NCI-H2107 (cell line): Measurements from ENCODE around the gene SNX32.
"Not testable (repeated sequence)": the region's sequence is repeated elsewhere in the genome, so short reads cannot be mapped to it uniquely, and the experiment has no call there.

ENCODE experiments used
- DNase-seq: peaks from one replicate; lab custom pipeline; 2025; lab: John Stamatoyannopoulos, UW

Gene SNX32

DNA sequence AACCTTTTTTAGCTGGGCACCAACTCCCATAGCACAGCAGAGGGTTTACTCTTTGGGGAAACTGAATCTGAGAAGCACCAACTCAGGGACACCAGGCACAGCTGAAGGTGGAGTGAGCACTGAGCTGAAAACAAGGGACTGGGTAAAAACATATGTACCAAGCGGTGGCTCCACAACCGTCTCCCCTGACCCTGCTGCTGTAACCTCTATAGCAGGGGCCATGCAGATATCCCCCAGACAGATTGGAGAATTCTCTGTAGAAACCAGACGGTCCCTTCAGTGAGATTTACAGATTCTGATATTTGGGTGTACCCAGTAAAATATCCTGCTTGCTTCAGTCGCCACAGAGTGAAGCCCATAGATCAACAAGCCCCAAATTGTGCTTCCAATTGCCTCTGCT, 4.3 kb upstream of the SNX32 start:
- DNase-seq = no peak

DNA sequence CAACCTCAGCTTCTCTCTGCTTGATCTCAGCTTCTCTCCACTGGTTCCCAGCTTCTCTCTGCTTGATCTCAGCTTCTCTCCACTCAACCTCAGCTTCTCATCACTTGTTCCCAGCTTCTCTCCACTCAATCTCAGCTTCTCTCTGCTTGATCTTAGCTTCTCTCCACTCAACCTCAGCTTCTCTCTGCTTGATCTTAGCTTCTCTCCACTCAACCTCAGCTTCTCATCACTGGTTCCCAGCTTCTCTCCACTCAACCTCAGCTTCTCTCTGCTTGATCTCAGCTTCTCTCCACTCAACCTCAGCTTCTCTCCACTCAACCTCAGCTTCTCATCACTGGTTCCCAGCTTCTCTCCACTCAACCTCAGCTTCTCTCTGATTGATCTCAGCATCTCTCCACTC, 1.5 kb upstream of the SNX32 start:
- DNase-seq = not testable (repeated sequence)

DNA sequence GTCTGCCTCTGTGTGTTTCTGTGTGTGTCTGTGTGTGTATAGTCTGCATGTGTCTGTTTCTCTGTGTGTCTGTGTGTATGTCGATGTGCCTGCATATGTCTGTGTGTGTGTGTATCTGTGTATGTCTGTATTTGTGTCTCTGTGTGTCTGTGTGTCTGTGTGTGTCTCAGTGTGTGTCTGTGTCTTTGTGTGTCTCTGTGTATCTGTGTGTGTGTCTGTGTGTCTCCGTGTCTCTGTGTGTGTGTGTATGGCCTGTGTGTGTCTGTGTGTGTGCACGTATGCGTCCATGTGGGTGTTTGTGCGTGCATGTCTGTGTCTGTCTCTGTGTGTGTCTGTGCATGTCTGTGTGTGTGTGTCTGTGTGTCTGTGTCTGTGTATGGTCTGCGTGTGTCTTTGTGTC, 439 bp downstream of the SNX32 start:
- DNase-seq = no peak

DNA sequence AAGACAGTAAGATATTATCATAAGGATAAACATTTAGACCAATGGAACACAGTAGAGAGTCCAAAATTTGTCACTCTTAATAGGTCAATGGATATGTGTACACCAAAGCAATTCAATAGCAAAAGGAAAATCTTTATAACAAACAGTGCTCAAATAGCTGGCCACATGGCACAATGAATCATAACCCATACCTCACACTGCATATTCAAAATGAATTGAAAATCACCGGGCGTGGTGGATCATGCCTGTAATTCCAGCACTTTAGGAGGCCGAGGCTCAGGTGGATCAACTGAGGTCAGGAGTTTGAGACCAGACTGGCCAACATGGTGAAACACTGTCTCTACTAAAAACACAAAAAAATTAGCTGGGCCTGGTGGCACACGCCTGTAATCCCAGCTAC, 8.4 kb downstream of the SNX32 start:
- DNase-seq = no peak

DNA sequence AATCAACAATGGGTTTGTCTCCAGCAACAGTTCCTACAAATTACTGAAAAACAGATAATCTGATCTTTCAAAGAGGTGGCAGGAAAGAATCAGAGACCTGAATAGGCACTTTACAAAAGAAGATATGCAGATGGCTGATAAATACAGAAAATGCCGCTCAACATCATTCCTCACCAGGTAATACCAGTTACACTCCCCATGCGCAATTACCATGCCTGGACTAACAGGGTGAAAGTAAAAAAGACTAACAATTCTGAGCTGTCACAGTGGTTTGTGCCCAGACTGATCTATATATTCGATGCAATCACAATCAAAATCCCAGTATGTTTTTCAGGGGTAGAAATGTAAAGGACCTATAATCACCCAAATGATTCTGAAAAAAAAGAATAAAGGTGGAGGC, 10.0 kb downstream of the SNX32 start:
- no peak for DNase-seq

DNA sequence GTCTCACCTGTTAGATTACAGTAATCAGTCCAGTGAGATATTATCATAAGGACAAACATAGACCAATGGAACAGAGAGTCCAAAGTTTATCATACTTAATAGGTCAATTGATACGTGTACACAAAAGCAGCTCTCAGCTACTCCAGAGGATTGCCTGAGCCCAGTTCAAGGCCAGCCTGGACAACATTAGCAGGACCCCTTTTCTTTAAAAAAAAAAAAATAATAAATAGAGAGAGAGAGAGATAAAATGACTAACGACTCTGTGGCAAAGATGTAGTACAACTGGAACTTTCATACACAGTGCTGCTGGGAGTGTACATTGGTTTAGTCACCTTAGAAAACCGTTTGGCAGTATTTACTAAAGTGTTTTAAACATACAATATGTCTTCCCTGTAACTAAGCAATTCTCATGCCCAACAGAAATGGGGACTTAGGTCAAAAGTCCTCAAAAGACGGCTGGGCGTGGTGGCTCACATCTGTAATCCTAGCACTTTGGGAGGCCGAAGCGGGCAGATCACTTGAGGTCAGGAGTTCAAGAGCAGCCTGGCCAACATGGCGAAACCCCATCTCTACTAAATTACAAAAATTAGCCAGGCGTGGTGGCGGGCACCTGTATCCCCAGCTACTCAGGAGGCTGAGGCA, 10.6 kb downstream of the SNX32 start:
- DNase-seq = no peak

DNA sequence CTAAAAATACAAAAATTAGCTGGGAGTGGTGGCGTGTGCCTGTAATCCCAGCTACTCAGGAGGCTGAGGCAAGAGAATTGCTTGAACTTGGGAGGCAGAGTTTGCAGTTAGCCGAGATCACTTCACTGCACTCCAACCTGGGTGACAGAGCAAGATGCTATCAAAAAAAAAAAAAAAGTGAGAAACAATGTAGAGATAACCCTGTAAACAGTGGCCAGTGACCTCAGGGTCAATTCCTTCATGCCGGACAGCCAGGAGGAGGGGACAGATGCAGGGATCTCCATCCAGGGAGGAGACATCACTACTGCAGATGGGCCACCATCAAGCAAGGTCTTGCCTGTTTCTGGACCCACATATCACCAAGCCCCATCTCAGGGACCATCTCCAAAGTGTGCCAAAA, 14.0 kb downstream of the SNX32 start:
- no peak for DNase-seq

DNA sequence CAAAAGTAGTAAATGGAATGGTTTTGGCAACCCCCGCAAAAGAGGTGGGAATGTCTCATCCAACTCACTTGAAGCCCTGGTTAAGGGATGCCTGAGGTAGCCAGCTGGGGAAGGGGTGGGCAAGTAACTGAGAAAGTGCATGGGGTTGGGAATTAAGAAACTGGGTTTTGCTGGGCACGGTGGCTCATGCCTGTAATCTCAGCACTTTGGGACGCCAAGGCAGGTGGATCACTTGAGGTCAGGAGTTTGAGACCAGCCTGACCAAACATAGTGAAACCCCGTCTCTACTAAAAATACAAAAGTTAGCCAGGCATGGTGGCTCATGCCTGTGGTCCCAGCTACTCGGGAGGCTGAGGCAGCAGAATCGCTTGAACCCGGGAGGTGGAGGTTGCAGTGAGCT, 14.9 kb downstream of the SNX32 start:
- DNase-seq = not testable (repeated sequence)

DNA sequence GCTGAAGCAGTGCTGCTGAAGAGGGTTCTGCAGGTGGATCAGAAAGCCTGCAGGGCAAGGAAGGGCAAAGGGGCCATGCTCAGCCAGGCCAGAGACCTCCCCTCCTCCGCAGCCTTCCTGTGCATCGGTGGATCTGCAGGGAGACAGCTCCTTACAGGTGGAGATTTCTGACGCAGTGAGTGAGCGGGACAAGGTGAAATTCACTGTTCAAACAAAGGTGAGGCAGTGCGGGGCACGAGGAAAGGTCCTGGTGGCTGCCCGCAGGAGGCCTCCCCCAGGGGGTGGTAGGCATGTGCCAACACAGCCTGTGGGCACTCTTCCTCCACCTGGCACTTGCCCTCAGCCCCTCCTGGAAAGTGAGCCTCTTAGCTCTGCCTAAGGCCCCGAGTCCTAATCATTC, 15.6 kb downstream of the SNX32 start:
- DNase-seq = no peak

DNA sequence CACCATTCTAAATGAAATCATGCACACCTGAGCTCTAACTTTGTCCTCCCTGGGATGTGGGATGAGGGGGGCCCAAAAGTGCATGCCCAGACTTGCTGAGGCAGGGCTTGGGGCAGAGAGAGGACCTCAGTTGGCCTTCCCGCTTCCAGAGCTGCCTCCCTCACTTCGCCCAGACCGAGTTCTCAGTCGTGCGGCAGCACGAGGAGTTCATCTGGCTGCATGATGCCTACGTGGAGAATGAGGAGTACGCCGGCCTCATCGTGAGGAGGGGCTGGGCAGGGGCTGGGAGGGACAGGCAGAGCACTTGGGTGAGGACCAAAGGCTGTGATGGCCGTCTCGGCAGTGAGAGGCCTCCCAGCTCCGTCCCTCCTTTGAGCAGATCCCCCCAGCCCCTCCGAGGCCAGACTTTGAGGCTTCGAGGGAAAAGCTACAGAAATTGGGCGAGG, 16.0 kb downstream of the SNX32 start:
- DNase-seq = no peak

DNA sequence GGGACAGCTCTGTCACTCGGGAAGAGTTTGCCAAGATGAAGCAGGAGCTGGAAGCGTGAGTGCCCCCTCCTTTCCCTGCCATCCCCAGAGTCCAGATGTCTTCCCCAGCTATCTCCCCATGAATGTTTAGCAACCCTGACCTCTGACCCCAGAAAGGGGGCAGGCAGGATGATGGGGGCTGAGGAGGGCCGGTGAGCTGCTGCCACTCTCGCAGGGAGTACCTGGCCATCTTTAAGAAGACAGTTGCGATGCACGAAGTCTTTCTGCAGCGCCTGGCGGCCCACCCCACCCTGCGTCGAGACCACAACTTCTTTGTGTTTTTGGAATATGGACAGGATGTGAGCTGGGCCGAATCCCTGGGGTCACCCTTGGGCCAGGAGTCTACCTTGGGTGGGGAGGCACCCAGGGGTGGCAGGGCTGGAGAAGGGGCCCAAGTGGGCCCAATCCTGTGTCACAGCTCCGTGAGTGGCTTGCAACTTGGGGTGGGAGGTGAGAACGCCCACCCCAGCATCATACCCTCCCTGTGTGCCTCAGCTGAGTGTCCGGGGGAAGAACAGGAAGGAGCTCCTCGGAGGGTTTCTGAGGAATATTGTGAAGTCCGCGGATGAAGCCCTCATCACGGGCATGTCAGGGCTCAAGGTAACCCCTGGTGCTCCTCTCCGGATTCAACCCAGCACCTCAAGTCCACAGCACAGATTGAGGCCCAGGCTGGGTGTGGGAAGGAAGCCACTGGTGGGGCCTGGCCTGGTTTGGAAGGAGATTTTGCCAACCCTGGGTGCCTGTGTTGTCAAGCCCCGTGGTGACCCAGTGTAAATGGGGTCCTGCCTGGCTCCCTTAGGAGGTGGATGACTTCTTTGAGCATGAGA, 16.7 kb downstream of the SNX32 start:
- no peak for DNase-seq

DNA sequence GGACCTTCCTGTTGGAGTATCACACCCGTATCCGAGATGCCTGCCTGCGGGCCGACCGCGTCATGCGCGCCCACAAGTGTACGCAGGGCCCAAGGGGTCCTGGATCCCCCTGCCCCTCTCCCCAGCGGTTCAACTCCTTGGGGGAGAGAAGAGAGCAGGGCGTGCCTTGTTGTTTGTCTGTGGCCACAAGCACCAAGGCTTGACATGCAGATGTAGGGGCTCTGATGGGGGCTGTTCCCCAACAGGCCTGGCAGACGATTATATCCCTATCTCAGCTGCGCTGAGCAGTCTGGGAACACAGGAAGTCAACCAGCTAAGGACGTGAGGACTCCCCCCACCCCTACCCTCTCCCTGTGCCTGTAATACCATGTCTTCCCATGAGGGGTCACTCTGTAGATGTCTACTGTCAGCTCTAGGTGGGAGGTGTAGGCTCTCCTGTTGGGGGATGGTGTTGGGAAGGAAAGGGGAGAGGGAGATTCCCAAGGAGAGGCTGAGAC, 17.4 kb downstream of the SNX32 start:
- no peak for DNase-seq

DNA sequence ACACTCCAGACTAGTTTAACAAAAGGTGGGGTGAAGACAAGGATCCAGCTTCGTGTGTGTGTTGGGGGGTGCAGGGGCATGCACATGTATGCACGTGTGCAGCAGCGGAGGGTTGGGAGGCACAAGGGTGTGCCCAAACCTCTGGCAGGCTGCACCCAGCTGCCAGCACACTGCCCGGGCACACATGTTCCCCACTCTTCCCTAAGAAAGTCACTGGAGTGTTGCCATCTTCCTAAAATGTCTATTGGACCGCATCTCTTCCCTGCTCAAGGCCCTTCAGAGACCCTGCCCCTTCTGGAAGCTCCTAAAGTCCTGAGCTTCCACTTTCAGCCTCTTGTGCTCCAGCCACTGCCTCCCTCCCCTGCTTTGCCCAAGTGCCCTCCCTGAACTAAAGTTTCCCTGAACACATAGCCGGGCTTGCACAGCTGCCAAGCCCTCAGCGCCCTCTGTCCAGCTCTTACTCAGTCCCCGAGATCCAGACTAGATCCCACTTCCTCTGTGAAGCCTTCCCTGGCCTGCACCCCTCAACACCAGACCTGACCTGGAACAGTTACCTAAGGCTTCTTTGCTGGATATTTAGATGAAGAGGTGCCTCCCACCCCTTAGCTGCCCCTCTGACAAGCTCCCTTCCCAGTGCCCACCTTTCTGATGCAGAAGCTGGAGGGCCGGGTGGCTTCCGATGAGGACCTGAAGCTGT, 18.2 kb downstream of the SNX32 start:
- no peak for DNase-seq

DNA sequence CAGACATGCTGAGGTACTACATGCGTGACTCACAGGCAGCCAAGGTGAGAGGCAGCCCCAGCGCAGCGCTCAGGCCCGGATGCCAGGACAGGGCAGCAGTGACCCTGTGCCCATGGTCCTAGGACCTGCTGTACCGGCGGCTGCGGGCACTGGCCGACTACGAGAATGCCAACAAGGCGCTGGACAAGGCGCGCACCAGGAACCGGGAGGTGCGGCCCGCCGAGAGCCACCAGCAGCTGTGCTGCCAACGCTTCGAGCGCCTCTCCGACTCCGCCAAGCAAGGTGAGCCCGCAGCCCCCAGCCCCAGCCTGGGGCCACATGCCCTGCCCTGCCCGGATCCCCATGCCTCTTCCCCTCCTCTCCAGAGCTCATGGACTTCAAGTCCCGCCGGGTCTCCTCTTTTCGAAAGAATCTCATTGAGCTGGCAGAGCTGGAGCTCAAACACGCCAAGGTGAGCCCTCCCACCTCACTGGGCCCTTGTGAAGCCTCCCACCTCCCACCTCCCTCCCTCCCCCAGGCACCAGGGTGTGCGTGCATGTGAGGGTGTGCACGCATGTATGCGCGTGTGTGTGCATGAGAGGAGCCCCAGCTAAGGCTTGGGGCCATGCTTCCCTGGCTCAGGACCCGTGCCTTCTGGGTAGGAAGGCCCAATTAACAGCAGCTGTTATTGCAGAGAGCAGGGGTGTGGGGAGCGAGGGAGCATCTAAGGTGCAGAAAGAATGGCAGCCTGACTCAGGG, 18.9 kb downstream of the SNX32 start:
- no peak for DNase-seq

DNA sequence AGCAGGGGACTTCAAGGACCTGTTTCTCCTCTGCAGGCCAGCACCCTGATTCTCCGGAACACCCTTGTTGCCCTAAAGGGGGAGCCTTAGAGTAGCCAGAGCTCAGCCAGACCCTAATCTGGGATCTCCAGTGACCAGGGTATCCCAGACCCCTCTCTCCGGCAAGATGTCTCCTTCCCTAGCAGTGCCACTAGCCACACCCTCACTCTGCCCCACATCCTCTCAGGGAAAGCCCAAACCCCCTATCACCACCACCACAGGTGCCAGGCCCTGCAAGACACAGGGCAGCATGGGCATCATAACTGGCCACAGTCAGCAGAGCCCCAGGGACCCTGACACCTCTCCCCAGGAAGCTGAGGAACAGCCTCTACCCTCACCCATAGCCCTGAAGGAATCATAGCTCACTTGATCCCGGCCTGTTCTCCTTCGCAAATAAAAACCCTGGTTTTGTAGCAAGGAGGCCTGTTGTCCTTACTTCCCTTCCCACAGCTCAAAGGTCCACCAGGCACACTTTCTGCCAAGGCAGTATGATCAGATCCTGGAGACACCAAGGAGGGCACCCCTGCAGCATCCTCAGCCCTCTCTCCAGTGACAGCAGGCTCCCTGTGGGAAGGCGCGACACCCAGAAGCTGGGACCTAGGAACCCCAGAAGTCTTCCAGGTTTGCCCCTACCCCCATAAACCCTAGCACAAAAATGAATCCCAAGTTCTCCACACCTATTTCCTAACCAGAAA, 19.6 kb downstream of the SNX32 start:
- DNase-seq = no peak

DNA sequence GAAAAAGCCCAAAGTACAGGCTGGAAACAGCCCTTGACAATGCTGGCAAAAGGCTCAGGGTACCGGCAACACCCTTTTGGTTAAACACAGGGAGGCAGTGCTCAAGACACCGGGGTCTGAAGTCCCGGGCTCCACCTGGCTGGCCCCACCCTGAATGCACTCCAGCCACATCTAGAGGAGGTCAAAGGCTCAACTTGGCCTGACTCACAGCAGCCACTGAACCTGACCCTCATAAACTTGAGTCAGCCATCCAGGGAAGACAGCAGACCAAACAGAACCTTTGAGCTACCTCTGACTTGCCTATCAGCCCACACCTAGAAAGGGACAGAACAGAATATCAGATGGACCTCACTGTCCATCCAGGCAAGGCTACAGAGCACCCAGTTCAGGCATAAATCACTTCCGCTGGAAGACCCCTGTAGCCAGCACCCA, 20.4 kb downstream of the SNX32 start:
- DNase-seq = no peak

DNA sequence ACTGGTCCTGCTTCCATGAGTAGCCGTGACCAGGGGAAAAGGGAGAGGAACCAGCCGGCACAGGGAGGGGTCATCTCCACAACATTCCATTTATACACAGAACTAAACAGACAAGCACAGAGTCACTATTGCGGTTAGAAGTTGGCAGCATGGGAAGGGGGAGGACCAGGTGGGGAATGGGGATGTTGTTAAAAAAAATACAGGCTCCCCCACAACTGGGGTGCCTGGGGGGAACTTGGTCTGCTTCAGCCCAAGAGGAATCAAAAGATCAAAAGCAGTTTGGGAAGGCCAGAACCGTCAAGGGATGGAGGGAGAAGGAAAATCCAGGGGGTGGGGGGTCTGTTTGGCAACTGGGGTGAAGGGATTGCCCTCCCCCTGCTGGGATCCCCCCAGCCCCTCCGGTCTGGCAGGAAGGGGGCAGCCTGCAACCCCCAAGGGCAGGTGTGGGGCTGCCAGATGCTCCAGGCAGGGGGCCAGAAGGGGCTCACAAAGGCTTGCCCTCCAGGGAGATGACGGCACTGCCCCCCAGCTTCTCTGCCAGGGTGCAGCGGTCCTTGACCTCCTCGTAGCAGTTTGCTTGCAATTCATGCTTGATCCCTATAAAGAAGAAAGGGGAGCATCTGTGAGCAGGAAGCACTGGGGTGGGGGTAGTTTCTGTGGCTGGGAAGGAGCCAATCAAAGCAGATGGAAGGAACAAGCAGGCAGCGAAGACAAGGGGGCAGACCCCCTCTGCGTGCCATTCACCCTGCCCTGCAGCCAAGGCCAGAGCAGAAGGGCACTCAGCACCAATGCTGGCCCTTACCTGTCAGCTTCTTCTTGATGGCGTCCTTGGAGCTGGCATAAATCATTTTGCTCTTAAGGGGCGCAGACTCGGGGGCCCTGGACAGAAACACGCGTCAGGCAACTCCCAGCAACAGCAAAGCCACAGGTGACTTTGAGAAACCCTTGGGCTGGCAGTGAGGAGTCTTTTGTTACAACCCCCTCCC, 21.4 kb downstream of the SNX32 start:
- DNase-seq = no peak

DNA sequence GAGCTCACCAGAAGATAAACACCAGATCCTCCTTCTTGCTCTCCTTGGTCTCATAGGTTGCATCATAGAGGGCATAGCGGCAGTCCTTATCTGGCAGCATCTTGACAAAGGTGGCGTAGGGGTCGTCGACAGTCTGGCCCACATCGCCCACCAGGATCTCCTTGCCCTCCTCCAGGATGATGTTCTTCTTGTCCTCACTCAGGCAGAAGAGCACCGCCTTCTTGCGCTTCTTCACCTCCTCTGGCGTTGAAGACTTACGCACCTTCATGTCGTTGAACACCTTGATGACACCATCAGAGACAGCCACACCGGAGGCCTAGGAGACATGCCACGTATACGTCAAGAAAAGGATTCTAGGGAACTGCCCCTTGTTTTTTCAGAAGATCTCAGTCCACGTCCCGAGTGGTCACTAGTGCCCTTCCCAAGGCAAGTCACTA, 22.2 kb downstream of the SNX32 start:
- no peak for DNase-seq

DNA sequence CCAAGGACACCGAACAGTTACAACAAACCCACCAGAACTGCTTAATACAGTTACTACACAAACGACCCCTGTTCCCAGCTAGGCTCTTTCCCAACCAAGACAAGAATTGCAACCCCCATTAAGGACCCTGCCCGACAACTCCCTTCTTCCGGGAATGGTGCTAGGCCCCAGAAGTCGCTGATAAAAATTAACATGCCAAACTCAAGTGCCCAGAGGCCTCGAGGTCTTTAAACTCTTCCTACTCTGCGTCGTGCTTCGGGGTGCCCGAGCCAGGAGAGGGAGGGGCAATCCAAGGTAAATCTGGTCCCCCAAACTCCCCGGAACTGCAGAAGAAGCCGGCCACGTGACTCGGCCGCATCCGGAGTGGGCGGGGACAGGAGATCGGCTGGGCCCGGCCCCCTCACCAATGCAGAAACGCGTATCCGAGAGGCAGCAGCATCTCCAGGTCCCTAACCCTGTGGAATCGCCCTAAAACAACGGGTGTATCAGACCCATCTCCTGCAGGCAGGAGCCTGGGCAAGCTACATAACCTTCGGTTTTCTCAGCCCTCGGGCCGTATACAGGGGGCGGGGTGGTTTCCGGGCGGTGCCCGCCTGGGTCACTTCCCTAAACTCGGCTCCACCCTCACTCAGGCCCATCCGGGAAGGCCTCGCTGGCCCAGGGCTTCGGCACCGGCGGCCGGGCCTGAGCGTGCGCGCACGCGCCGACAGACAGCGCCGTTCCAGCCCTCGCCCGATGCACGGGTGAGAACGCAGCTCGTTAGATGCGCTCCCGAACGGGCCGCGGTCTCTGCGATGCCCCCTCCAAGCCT, 23.1 kb downstream of the SNX32 start:
- peak; percentile 24 for DNase-seq
